ENCODE data around the gene ACP5.

DNA sequence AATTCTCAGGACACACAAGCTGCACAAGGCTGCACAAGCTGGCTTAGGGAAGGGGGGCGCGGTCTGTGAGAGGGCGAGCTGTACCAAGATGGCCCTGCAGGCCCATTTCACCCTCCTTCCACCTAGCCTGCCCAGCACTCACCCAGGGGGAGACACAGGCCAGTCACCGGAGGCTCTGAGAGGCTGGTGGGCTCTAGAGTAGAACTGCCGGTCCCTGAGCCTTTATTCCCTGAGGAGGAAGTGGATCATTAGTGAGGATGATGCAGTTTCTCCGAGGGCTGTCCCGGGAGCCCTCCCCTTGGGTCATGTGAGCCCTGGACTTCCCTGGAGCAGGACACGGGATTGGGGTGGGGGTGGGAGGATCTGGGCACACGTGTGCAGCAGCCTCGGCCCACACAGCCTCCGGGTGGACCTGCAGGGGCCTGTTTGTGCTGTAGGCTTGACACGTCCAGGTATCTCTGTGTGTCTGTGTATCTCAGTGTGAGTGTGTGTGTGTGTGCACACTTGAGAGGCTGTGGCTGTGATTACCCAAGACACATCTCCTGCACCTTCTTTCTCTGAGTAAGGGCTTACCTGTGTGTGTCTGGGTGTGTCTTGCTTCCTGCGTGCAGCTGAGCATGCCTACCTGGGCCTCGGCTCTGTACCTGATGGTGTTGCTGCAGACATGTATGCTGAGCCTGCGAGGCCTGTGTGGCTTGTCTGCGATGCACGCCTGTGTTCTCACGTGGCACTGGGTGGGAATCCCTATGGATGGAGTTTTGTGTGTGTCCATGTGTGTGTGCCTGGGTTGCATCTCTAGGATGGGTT lies at the start of gene ACP5:
- TF ChIP-seq, protein P1, sequence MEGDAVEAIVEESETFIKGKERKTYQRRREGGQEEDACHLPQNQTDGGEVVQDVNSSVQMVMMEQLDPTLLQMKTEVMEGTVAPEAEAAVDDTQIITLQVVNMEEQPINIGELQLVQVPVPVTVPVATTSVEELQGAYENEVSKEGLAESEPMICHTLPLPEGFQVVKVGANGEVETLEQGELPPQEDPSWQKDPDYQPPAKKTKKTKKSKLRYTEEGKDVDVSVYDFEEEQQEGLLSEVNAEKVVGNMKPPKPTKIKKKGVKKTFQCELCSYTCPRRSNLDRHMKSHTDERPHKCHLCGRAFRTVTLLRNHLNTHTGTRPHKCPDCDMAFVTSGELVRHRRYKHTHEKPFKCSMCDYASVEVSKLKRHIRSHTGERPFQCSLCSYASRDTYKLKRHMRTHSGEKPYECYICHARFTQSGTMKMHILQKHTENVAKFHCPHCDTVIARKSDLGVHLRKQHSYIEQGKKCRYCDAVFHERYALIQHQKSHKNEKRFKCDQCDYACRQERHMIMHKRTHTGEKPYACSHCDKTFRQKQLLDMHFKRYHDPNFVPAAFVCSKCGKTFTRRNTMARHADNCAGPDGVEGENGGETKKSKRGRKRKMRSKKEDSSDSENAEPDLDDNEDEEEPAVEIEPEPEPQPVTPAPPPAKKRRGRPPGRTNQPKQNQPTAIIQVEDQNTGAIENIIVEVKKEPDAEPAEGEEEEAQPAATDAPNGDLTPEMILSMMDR (IDR thresholded peaks at IDR 0.05; ENCODE audit: low read depth, low read length) = no peak
- no peak for TF ChIP-seq EZH2phosphoT487 (IDR thresholded peaks at IDR 0.05; ENCODE audit: low read depth)

Measured in OCI-LY3 (cell line).